Brain pericyte (primary cell): ENCODE results near the gene UBR4.

Experiments
- DNase-seq: peaks from one replicate; pipeline ENCODE4 v3.0.0-alpha.2; 2012; ENCODE audit warnings: low read depth, low spot score

Gene UBR4

GRCh38 chr1:19096036-19096833 is 113.8 kb downstream of the UBR4 start:
- DNase-seq: no peak

- no peak for DNase-seq
Observed at GRCh38 chr1:19091196-19091953, 118.7 kb downstream of the UBR4 start.

GRCh38 chr1:19089524-19089923 is 120.5 kb downstream of the UBR4 start:
- no peak for DNase-seq

- DNase-seq: no peak
Observed at GRCh38 chr1:19088717-19089442, 121.2 kb downstream of the UBR4 start.

- DNase-seq: no peak
Observed at GRCh38 chr1:19087737-19088594, 122.1 kb downstream of the UBR4 start.

- DNase-seq: no peak
Observed at GRCh38 chr1:19087017-19087736, 122.9 kb downstream of the UBR4 start.

- DNase-seq: no peak
Observed at GRCh38 chr1:19086176-19086875, 123.7 kb downstream of the UBR4 start.

GRCh38 chr1:19084206-19084738 is 125.8 kb downstream of the UBR4 start:
- DNase-seq: no peak

GRCh38 chr1:19083081-19083480 is 127.0 kb downstream of the UBR4 start:
- no peak for DNase-seq

- DNase-seq: no peak
Observed at GRCh38 chr1:19081218-19081893, 128.7 kb downstream of the UBR4 start.

- no peak for DNase-seq
Observed at GRCh38 chr1:19080721-19081120, 129.3 kb downstream of the UBR4 start.

GRCh38 chr1:19079541-19080472 is 130.3 kb downstream of the UBR4 start:
- no peak for DNase-seq

GRCh38 chr1:19078536-19078935 is 131.5 kb downstream of the UBR4 start:
- DNase-seq: no peak

- DNase-seq: no peak
Observed at GRCh38 chr1:19076841-19077616, 133.0 kb downstream of the UBR4 start.

GRCh38 chr1:19074902-19075721 is 135.0 kb downstream of the UBR4 start:
- DNase-seq: no peak

GRCh38 chr1:19074361-19074901 is 135.6 kb downstream of the UBR4 start:
- DNase-seq: no peak
